Fibroblast of skin of scalp (primary cell): ENCODE measurements around the gene LYVE1. TPM values are rescaled to one million over a fixed set of nuclear protein-coding genes. Genes with fewer than 3 reads are reported as not detected.
"Not testable (repeated sequence)": the region's sequence is repeated elsewhere in the genome, so short reads cannot be mapped to it uniquely, and the experiment has no call there.

Source experiments
- DNase-seq: peaks from one replicate; pipeline ENCODE4 v3.0.0-alpha.2; 2013
- polyA plus RNA-seq, 2 experiments: library from polyadenylated mRNA; unstranded; fragments of 120-200 nt; gene quantifications; one replicate each; pipeline ENCODE4 v1.2.1, GENCODE V29; 2013; ENCODE audit not compliant: insufficient read length in 2 of 2

The LYVE1 gene, protein sequence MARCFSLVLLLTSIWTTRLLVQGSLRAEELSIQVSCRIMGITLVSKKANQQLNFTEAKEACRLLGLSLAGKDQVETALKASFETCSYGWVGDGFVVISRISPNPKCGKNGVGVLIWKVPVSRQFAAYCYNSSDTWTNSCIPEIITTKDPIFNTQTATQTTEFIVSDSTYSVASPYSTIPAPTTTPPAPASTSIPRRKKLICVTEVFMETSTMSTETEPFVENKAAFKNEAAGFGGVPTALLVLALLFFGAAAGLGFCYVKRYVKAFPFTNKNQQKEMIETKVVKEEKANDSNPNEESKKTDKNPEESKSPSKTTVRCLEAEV
- 0.34 TPM for polyA plus RNA-seq (2013, experiment 1 of 2; ENCODE audit: insufficient read length)
- polyA plus RNA-seq (2013, experiment 2 of 2; ENCODE audit: insufficient read length): 2.0 TPM

DNA sequence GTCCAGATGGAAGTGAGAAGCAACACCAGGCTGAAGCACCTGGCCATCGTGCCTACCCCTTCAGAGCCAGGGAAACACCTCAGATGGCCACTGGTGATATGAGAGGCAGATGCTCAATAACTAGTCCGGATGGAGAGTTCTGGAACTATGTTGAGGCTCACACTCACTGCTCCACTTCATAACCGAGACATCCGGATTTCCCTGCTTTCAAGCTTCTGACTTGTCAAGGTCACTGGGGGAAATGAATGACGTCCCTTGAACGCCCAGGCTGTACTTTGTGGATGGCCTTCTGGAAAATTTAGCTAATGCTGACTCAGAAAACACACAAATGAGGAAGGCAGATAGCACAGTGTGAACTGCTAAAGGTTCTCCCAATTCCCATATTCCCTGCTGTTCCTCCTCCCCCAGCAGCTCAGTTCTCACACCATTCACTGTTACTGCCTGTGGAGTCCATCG is at the start of gene LYVE1:
Gene LYVE1 (minus strand): TSS at position 180 of the 456 bp plus-strand sequence. CDS start 133 bp downstream, at position 47.
- DNase-seq: no peak

DNA sequence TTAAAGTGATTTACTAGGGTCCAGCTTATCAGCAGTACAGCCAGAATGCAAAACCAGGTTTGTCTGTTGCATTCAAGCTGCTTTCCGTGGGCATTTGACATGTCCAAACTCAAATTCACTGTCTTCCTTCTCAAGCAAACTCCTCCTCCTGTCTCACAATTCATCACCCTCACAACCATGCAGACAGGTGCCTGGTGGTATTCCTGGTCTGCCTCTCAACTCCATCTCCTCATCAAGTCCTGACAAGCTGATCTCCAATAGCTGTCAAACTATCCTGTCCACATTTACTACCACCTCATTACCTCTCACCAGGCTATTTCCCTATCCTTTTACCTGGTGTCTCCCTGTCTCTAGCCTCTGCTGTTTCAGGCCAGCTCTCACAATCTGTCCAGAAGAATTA is 49.1 kb upstream of the LYVE1 start:
- no peak for DNase-seq

DNA sequence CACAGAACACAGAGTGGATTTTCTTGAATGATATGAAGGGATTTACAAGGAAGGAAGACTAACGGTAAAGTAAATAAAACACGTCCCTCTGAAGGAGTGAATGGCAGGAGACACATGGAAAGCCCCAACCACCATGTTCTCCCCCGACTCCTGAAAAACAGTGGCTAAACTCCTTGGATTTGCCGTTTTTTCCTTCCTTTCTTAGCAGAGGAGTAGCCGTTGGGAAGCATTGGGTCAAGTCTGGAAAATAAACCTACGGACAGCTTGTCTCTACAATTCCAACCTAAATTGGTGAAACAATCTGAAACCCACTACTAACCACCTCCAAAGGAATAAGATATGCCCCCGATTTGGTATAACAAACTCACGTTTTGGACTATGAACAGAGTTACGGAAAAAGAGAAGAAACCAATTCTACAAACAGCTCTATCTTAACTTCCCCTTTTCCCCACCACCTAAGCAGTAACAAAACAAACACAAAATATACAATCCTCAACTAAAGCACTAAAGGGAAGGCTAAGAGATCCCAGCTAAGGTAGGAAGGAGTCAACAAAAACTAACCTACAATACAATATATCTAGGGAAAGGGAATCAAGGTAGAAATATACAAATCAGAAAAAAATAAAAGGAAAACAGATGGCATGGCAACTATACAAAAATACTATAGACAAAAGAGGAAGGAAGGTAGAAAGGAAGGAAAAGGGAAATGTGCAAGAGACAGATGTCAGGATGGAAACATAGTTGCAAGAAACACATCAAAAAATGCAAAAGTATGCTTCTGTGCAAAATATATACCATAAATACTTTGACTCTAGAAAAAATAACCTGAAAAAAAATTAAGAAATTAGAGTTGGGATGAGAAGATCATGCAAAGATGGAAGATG is 43.8 kb upstream of the LYVE1 start:
- no peak for DNase-seq

DNA sequence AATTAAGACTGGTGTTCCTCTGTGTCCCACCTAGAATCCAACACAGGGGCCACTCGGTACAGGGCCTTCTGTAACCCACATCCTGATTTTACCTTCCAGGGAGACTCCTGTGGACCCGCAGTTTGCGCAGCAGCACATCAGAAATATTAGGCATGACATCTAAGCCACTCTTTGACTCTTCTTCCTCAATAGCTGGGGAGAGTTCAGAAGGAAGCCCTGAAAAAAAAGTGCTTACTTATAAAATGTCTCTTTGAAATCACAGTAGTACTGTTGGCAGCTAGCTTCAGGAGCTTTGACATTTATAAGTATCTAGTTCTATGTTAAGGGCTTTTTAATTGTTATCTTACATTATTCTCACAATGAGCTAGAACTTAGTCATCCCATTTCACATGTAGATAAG is 41.2 kb upstream of the LYVE1 start:
- DNase-seq: no peak

DNA sequence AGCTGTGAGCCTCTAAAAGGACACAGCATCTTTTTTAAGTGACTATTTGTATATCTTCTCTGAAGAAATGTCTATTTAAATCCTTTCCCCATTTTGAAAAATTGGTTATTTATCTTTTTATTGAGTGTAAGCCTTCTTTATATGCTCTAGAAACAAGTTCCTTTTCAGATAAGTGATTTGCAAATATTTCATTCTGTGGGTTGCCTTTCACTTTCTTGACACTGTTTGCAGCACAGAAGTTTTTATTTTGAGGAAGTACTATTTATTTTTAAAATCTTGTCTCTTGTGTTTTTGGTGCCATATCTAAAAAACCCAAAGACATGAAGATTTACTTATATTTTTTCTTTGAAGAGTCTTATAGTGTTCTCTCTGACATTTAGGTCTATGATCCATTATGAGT is 40.1 kb upstream of the LYVE1 start:
- no peak for DNase-seq

DNA sequence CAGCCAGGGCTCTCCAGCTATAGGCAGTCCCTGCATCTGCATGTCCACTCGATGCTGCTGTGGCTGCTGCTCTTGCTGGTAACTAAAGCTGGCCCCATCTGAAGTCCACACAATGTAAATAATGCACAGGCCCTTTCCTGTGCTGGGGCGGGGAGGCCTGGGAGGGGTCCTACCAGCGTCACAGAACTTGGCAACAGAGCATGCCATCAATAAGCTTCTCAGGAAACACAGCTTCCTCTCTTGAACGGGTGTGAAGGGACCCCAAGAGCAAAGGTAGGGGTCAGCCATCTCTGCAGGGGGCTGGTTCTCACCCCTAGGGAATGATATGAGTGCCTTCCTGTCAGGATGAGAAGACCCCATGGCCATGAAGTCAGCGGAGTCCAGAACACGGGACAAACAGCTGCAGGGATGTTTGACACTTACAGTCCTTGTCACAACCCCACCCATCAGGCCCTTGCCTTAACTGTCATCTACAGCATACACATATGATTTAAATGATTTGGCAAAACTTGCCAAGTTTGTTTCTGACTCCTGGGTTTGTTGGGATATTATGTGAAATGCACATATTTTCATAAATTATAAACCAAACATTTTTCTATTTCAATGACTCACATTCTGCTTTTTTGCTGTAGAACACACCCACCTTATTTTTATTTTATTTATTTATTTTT is 39.1 kb upstream of the LYVE1 start:
- peak; percentile 52 for DNase-seq

DNA sequence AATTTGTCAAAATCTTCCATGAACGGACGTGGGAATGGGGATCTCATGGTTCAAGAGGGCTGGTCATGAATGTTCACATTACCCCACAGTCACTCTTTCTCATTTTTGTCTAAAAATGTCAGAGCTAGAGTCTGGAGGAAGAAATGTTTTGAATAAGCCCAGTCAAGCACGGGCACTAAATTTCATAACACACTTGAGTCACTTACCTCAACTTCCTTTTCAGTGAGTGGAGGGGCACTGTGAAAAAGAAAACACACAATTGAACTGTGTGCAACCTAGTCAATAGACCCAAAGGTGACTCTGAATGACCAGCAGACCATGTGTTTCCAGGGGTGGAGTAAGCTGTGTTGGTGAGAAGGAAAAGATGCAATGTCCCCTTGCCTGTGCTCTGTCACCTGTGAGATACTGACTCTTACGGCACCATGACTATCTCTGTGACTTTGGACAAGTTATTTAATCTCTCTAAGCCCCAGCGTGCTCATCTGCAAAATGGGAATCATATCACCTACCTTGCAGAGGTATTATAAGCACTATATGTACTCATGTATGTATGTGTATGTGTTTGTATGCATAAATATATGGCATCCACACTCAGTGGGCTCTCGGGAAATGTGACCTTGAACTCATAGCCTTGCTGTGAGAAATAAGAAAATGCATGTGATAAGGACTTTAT is 38.2 kb upstream of the LYVE1 start:
- peak; percentile 51 for DNase-seq

DNA sequence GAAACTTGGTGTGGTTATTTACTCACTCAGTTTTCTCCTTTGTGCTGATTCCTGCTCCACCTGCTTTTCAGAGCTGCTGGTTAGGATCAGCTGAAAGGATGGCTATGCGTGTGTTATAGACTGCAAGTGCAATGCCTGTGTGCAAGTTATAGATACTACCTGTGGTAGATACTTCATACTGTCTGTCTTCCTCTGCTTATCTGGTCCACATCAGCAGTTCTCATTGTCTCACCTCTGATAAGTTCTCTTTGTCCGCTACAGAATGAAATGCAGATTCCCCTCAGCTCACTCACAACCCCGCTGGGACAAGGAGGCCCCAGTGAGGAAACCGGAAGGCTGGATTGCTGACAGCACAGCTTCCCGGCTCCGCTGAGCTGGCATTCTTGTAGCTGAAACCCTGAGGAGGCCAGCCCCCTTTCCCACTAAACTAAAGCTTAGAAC is 37.5 kb upstream of the LYVE1 start:
- DNase-seq: peak; percentile 86

DNA sequence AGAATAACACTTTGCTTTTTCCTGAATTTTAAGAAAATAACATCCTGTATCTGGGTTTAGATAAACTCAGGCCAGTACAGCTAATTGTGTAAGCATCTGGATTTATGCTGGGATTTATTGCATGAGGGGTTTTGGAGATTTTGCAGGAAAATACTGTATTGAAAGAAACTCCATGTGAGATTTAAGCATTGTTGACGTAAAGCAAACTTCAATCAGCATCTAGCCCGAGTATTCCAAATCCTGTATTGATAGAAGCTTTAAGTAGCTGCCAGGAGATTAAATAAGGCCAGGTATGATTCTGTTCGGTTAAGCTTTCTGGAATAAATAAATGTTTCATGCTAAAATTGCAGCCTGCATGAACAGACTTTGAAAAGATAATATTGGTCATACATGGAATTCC is 36.3 kb upstream of the LYVE1 start:
- DNase-seq: no peak

DNA sequence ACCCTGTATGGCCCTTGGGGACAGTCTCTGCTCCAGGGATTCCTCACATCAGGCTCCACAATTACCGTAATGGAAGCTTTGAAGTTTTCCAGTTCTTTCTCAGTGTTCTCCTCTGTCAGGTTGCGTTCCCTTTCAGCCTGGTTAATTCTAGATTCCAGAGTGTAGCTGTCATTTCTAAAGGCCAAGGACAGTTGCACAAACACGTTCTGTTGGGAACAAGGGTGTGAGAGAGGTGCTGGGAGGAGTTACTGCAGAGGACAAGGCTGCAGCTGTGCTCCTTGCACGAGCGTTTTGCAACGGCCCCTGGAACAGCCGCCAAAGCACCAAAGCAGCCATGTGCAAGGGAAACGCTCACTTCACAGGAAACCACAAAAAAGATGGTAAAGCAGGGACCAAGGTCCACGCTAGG is 35.9 kb upstream of the LYVE1 start:
- DNase-seq: peak; percentile 51

DNA sequence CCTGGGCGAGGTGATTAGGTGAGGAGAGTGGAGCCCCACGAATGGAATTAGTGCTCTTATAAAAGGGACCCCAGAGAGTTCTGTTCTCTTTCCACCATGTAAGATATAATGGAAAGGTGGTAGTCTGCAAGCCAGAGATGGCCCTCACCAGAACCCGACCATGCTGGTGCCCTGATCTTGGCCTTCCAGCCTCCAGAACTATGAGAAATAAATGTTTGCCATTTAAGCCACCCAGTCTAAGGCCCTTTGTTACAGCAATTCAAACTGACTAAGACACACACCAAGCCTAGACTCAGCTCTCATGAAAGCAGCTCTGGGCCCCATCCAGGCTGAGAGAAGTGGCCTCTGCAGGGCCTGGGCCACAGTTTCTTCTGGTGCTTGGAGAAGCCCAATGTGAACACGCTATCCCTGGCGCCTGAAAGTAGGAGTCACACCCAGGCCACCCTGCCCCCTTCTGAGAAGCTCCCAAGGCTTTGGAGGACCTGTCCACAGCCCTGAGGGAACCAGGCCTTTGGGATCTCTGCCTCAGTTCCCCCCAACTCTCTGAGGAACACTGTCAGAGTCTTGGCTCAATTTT is 35.3 kb upstream of the LYVE1 start:
- DNase-seq: no peak

DNA sequence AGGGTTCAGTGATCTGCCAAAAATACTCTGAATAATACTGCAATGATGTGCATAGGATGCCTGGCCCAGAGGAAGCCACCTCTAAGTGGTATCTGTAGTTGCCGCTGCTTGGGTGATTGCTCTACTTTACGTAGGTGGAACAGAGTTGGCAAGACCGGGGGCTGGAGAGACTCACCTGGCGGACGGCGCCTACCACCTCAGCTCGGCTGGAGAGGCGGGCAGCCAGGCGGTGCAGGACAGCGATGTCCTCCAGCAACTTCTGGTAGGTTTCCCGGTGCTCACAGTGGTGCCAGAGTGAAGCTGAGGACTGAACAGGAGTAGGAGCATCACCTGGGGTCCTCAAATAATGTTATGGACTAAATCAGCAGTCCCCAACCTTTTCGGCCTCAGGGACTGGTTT is 34.5 kb upstream of the LYVE1 start:
- DNase-seq: no peak

DNA sequence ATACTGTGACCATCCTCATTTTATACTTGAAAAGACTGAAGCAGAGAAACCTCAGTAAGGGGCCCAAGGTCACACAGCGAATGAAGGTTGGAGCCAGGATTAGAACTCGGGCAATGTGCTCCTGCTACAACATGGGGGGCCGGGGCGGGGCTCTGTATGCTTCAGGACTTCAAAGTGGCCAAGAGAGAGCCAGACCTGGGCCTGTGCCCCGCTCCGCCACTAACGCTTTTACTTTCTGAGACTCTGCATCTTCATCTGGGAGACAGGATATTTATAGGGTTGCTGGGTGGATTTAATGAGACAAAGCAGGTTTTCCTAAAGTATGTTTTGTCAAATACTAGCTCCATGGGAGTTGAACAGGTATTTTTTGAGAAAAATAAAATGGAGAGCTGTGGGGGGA is 33.9 kb upstream of the LYVE1 start:
- no peak for DNase-seq

DNA sequence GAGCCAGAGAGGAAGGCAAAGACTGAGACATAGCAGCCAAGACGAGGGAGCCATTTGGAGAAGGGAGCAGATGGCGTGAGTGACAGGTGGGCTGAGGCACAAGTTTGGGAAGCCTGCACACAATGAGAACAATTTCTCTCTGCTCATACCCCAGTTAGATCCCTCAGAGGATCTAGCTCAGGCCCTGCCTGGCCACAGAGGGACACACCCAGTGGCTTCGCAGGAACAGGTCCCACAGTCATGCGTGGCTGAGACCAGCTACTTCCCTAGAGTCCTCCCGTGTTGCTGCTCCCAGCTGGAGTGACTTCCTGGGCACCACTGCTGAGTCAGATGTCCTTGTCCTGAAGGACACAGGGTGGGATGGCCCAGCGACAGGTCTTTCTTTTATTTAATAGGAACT is 33.4 kb upstream of the LYVE1 start:
- DNase-seq: no peak

DNA sequence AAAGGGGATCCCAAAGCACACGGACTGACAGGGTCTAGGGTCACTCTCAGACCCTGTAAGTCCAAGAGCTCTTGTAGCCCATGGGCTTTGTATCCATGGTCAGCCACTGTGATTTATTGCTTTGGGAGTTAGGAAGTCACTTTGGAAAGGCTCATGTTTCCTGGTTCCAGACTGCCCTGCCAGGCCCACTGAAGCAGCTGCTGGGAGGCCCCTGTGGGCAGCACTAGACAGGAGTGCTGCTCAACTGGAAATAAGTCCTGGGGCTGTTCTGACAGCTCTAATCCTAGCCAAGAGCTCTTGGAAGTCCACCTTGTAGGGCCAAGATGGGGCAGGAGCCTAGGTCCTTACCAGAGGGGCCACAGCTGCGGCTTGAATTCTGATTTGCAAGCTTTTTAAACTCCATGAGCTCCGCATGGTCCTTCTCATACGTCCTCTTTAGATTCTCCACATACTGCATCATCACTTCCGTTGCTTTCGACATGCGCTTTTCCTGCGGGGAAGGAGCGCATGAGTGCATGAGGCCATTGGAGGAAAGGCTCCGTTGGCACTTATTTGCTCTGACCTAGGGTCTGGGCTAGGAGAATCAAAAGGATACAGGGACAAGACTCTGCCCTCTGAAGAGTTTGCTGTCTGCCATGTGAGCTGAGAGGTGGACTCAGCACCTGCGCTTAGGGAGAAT is 32.2 kb upstream of the LYVE1 start:
- no peak for DNase-seq

DNA sequence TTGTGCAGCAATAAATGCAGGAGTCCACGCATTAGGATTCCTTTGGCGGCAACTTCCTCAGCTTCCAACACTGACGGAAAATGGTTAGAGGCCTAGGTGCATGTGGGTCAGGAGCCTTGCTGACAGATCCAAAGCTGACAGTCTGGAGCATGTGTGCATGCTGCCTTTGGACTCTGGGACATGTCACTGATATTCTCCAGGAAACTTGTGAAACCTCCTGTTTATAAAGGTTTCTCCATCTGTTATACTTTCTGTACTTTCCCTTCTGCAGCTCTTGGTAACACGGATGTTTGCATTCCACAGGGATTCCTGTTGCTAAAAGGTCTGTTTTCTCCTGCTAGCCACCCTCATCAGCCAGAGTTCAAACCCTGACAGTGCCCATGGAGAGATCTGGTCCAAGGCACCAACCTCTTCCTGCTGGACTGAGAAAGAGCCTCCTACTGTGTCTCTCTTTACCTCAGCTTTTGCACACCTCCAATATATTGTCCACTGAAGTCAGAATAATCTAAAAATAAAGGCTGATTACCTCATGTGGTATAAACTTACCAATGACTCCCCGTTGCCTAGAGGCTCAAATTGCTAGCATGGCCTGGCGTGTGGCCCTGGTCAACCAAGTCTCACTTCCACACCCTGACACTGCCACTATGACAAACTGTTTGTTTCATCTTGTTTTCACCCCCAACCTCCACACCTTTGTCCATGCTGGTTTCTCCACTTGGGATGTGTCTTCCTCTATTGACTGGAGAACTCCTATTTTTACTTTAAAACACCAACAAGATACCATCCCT is 31.1 kb upstream of the LYVE1 start:
- DNase-seq: no peak

DNA sequence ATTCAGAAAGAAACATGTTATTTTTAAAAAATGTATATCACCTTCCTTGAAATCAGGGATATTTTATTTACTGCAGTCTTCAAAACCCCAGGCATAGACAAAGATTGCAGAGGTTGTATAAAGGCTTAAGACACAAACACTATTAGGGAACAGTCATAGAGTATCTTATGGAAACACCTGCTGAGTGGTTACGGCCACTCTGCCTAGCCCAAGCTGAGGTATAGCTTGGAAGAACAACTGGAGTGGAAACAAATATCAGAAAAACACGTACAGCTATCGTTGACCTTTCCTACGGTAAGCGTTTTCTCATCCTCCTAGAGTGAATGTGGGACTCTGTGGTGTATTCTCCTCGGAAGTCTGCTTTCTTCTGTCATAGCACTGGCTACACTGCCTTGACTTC is 30.4 kb upstream of the LYVE1 start:
- DNase-seq: no peak

DNA sequence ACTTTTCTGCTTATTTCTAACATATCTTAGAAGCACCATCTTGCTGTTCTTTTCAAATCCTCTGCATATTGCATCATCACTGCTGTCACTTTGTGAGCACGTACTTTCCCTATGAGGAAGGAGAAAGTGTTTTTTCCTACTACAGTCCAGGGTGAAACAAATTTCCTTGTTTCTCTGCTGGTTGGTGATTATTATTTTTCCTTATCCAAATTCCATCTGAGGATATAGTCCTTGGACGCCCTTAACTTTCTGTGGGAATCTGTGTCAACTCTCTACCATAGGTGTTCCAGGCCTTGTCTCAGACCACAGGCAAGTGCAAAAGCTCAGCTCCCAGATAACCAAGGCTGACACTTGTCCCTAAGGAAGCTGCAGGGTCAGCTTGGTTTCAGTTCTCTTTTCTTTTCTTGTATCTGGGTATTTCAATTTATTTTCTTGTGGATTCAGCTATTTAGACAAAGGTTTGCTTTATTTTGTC is 29.4 kb upstream of the LYVE1 start:
- no peak for DNase-seq

DNA sequence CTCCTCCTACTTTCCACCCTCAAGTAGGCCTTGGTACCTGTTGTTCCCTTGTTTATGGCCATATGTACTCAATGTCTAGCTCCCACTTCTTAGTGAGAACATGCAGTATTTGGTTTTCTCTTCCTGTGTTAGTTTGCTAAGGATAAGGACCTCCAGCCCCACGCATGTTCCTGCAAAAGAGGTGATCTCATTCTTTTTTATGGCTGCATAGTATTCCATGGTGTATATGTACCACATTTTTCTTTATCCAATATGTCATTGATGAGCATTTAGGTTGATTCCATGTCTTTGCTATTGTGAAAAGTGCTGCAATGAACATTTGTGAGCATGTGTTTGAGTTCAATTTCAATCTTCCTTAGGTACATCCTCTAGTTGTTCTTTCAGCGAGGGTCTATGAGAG is 27.4 kb upstream of the LYVE1 start:
- not testable (repeated sequence) for DNase-seq

DNA sequence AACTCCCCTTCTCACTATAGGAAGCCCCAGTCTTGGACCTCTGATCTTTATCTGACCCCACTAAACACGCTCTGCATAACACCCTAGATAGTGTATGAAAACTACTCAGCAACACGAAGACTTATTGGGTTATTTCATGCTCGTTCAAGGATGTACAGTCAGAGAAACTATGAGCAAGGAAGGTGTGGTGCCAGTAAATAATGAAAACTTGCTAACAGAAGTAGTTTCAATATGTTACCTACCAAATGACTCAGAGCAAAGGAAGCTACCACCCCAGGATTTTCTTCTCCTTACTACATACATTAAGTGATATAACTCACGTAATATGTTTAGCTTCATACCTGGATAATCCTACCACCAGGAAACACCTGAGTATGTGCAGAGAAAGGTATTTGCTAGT is 25.9 kb upstream of the LYVE1 start:
- no peak for DNase-seq
